Ectodermal cell (in vitro differentiated cells): ENCODE results near the gene SKP1.

Experiments
- H3K27ac ChIP-seq: 2 replicates; pipeline ENCODE4 v1.7.0; 2013; ENCODE audit warnings: mild to moderate bottlenecking, low read depth, low read length; ENCODE audit not compliant: insufficient read depth, poor library complexity, severe bottlenecking
- H3K27me3 ChIP-seq: 2 replicates; pipeline ENCODE4 v1.7.0; 2013; ENCODE audit warnings: mild to moderate bottlenecking, low read length; ENCODE audit not compliant: insufficient read depth, control insufficient read depth, poor library complexity, severe bottlenecking
- H3K36me3 ChIP-seq: one replicate; pipeline ENCODE4 v1.7.0; 2013; ENCODE audit warnings: low read length; ENCODE audit not compliant: control insufficient read depth, insufficient read depth
- H3K4me1 ChIP-seq: one replicate; pipeline ENCODE4 v1.7.0; 2013; ENCODE audit warnings: low read length; ENCODE audit not compliant: control insufficient read depth, insufficient read depth
- H3K4me3 ChIP-seq: 2 replicates; pipeline ENCODE4 v1.7.0; 2013; ENCODE audit warnings: low read depth, low read length, control low read depth; ENCODE audit not compliant: insufficient read depth
- H3K9me3 ChIP-seq: 2 replicates; pipeline ENCODE4 v1.7.0; 2013; ENCODE audit warnings: mild to moderate bottlenecking, low read length, moderate library complexity; ENCODE audit not compliant: control insufficient read depth
- WGBS, 2 experiments: methylation state at CpG; one replicate each; pipeline ENCODE4 v1.1.7; 2013; ENCODE audit warnings: missing lambda C conversion rate in 2 of 2; 5-methylcytosine and 5-hydroxymethylcytosine counted together

SKP1 gene

GRCh38 chr5:134099288-134099872 lies 77.4 kb downstream of the SKP1 start:
- Histone ChIP-seq H3K9me3 (no peaks in the 10 kb centered on the region), H3K4me3 (no peak overlapping the region), H3K36me3 (no peaks in the 10 kb centered on the region), H3K4me1 (peaks cover 16% of the 10 kb centered on the region), H3K27me3 (no peaks in the 10 kb centered on the region), H3K27ac (no peak overlapping the region)
- 86 to 91% methylated on average over 11 of the region's 11 CpGs for WGBS, 2 experiments
